Thymus (tissue), 11 donors: ENCODE measurements around the gene TMBIM1. TPM values are rescaled to one million over a fixed set of nuclear protein-coding genes. Genes with fewer than 3 reads are reported as not detected.

Experiments
- DNase-seq, 9 donors: peaks; one replicate each; pipeline ENCODE4 v3.0.0-alpha.2; 2013; ENCODE audit warnings: low spot score in 9 of 9, low read depth in 6 of 9, missing footprints in 1 of 9
- H3K27ac ChIP-seq, 2 donors: one replicate each; pipeline ENCODE4 v1.5.1; 2013; ENCODE audit warnings: control low read depth in 1 of 2, low read depth in 1 of 2, low read length in 1 of 2, mild to moderate bottlenecking in 1 of 2, moderate library complexity in 1 of 2
- H3K27me3 ChIP-seq, 2 donors: one replicate each; pipeline ENCODE4 v1.5.1; 2013; ENCODE audit warnings: low read length in 1 of 2; ENCODE audit not compliant: control insufficient read depth in 2 of 2, insufficient read depth in 1 of 2
- H3K36me3 ChIP-seq, 2 donors: one replicate each; pipeline ENCODE4 v1.5.1; 2013; ENCODE audit warnings: low read length in 1 of 2, mild to moderate bottlenecking in 1 of 2, moderate library complexity in 1 of 2; ENCODE audit not compliant: control insufficient read depth in 2 of 2, insufficient read depth in 2 of 2
- H3K4me1 ChIP-seq, 2 donors: one replicate each; pipeline ENCODE4 v1.5.1; 2013; ENCODE audit warnings: low read length in 2 of 2; ENCODE audit not compliant: control insufficient read depth in 2 of 2, insufficient read depth in 2 of 2
- H3K4me3 ChIP-seq, 2 donors: one replicate each; pipeline ENCODE4 v1.5.1; 2013; ENCODE audit warnings: low read length in 2 of 2, control low read depth in 1 of 2, mild to moderate bottlenecking in 1 of 2
- H3K9me3 ChIP-seq, 2 donors: one replicate each; pipeline ENCODE4 v1.5.1; 2013; ENCODE audit warnings: low read length in 1 of 2, mild to moderate bottlenecking in 1 of 2; ENCODE audit not compliant: control insufficient read depth in 2 of 2, insufficient read depth in 1 of 2
- WGBS: extraction: QIAGEN DNeasy Blood & Tissue Kit; methylation state at CpG from one replicate; pipeline ENCODE4 v1.1.7; 2013; 5-methylcytosine and 5-hydroxymethylcytosine counted together
- polyA plus RNA-seq: library from polyadenylated mRNA; stranded (reverse); fragments of 200-250 nt; gene quantifications from one replicate; pipeline ENCODE4 v1.2.3, GENCODE V29; 2013
- total RNA-seq: library from RNA; stranded (reverse); fragments of 120-200 nt; gene quantifications from one replicate; pipeline ENCODE4 v1.2.4, GENCODE V29; 2013
- donor health status: healthy.

Gene TMBIM1
- total and polyA plus RNA-seq, 2 donors = 44.0 to 56.2 TPM

- peaks cover 2 to 10% of the 10 kb centered on the region in 2 donors for H3K4me1 ChIP-seq
- no peak overlapping the region for H3K27ac ChIP-seq
- 95% methylated on average over 6 of the region's 6 CpGs for WGBS
These were observed 6.1 kb upstream of the TMBIM1 start for GRCh38 chr2:218298314-218298875.

GRCh38 chr2:218296847-218297246 lies 4.5 kb upstream of the TMBIM1 start:
- H3K9me3 ChIP-seq = no peaks in the 10 kb centered on the region
- H3K27me3 ChIP-seq = no peaks in the 10 kb centered on the region
- H3K36me3 ChIP-seq = no peaks in the 10 kb centered on the region
- no peak overlapping the region for H3K4me3 ChIP-seq
- H3K4me1 ChIP-seq = peaks cover 3 to 15% of the 10 kb centered on the region in 2 donors
- no peak overlapping the region for H3K27ac ChIP-seq
- no peak for DNase-seq
- 93% methylated on average over 7 of the region's 7 CpGs for WGBS

More at GRCh38 chr2:218298314-218298875, 6.1 kb upstream of the TMBIM1 start:
- H3K9me3 ChIP-seq = no peaks in the 10 kb centered on the region
- no peak for DNase-seq
- H3K36me3 ChIP-seq = no peaks in the 10 kb centered on the region
- no peaks in the 10 kb centered on the region for H3K27me3 ChIP-seq
- no peak overlapping the region for H3K4me3 ChIP-seq

DNA sequence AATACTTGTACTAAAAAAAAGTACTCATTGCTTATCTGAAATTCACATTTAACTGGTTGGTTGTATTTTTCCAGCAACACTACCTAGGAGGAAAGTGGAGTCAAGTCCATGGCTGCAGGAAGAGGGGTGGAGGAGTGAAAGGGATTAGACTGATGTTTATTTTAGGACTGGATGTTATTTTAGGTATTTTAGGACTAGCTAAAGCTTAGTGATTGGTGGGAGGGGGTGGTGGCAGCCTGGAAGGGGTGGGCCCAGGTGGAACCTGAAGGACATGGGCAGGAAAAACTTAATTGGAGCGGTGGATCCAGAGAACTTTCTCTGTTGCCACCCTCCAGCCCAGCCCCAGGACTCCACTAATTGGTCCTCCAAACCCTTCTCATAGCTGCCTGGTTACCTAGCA lies 3.9 kb upstream of the TMBIM1 start:
- WGBS = 93% methylated on average over 1 of the region's 1 CpG
- Histone ChIP-seq H3K27me3 (no peaks in the 10 kb centered on the region), H3K4me1 (peaks cover 9 to 21% of the 10 kb centered on the region in 2 donors), H3K4me3 (no peak overlapping the region), H3K27ac (no peak overlapping the region), H3K36me3 (no peaks in the 10 kb centered on the region), H3K9me3 (no peaks in the 10 kb centered on the region)
- no peak for DNase-seq

DNA sequence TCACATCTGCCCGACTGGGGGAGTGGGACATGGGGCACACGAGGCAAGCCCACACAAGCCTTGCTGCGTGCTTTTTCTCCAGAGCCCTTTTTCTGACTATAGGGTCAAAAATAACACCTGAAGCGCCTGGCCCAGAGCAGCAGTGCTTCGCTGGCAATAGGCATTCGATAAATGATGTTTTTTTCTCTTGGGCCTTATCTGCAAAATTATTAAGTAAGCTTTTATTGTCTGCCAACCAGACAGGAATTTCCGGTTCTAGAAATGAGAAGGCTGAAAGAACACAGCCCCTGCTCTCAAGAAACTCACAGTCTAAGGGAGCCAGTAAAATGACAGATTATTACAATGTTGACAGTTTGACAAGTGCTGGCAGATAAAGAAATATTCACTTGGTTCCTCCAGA lies 2.7 kb upstream of the TMBIM1 start:
- 95% methylated on average over 7 of the region's 7 CpGs for WGBS
- Histone ChIP-seq H3K36me3 (no peaks in the 10 kb centered on the region), H3K9me3 (no peaks in the 10 kb centered on the region), H3K27ac (peak overlapping the region in 1 of 2 donors; percentile 60), H3K4me3 (no peak overlapping the region), H3K27me3 (no peaks in the 10 kb centered on the region), H3K4me1 (peaks cover 21 to 30% of the 10 kb centered on the region in 2 donors)
- no peak for DNase-seq

- Histone ChIP-seq H3K4me3 (no peak overlapping the region), H3K9me3 (no peaks in the 10 kb centered on the region)
These were observed 2.2 kb upstream of the TMBIM1 start for GRCh38 chr2:218294430-218295022.

GRCh38 chr2:218293715-218294429 lies 1.6 kb upstream of the TMBIM1 start:
- H3K27me3 ChIP-seq = no peaks in the 10 kb centered on the region
- H3K4me3 ChIP-seq = no peak overlapping the region
- no peak for DNase-seq
- H3K27ac ChIP-seq = no peak overlapping the region
- H3K36me3 ChIP-seq = no peaks in the 10 kb centered on the region
- no peaks in the 10 kb centered on the region for H3K9me3 ChIP-seq
- peaks cover 26 to 42% of the 10 kb centered on the region in 2 donors for H3K4me1 ChIP-seq
- 73% methylated on average over 5 of the region's 5 CpGs for WGBS

More at GRCh38 chr2:218294430-218295022, 2.2 kb upstream of the TMBIM1 start:
- H3K27me3 ChIP-seq = no peaks in the 10 kb centered on the region
- H3K27ac ChIP-seq = peak overlapping the region in 1 of 2 donors; percentile 60
- H3K36me3 ChIP-seq = no peaks in the 10 kb centered on the region
- 91% methylated on average over 5 of the region's 5 CpGs for WGBS
- peaks cover 26 to 35% of the 10 kb centered on the region in 2 donors for H3K4me1 ChIP-seq
- no peak for DNase-seq

DNA sequence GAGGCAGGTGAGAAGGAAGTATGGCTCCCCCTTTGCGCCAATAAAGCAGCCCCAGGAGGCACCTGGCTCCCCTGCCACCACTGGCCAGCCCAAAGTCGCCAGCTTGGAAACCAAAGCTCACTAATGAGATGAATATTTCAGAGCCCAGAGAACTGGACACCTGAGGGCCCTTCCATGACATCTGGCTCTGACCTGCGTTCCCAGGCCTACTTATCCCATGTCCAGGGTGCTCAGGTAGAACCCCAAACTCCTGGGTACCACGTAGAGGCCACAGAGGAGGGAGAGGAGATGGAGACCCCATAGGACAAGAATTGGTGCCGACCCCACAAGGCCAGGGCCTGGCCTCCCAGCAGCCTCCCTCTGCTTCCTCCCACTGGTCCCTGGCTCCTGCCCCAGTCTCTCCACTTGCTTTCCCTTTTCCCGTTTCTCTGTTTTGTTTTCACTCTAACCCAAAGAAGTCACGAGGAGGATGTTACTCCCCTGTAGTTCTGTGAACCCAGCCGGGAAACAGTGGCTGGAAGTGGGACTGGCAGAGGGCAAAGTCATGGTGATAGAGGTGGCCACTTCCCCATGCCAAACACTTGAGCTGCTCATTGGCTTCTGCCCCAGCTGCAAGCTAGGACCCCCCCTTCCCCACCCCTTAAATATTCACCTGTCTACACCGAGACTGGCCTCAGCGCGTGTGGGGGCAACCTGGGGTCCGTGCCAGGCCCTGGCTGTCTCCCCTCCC lies 820 bp downstream of the TMBIM1 start:
- DNase-seq = peak in 1 of 9 donors; percentile 46
- no peaks in the 10 kb centered on the region for H3K9me3 ChIP-seq
- H3K4me3 ChIP-seq = peak overlapping the region; percentile 80 to 82
- WGBS = 38% methylated on average over 12 of the region's 12 CpGs
- no peaks in the 10 kb centered on the region for H3K27me3 ChIP-seq
- H3K27ac ChIP-seq = peak overlapping the region; percentile 85 to 88
- H3K36me3 ChIP-seq = no peaks in the 10 kb centered on the region
- peaks cover 41 to 65% of the 10 kb centered on the region in 2 donors for H3K4me1 ChIP-seq

GRCh38 chr2:218290316-218291261 lies 1.7 kb downstream of the TMBIM1 start:
- WGBS = 38% methylated on average over 12 of the region's 12 CpGs
- peaks cover 46 to 74% of the 10 kb centered on the region in 2 donors for H3K4me1 ChIP-seq
- H3K36me3 ChIP-seq = peaks cover 0 to 1% of the 10 kb centered on the region in 2 donors
- peak in 2 of 9 donors; percentile 49 to 76 for DNase-seq
- no peaks in the 10 kb centered on the region for H3K27me3 ChIP-seq
- peak overlapping the region; percentile 85 to 88 for H3K27ac ChIP-seq
- no peaks in the 10 kb centered on the region for H3K9me3 ChIP-seq
- peak overlapping the region; percentile 80 to 82 for H3K4me3 ChIP-seq
